Common myeloid progenitor, CD34-positive (primary cell): ENCODE data around the gene G3BP2.
A peak's percentile ranks its signal among the peaks of the same experiment; 100 is the strongest.

ENCODE experiments used
- CTCF ChIA-PET: fragments of 350-600 bp; sonication (Branson Sonifier 250); formaldehyde crosslinking; loops from one replicate; lab custom pipeline; 2021; ENCODE audit warnings: antibody characterized with exemption; lab: Charles Lee
- POLR2A ChIA-PET: fragments of 350-600 bp; sonication (Branson Sonifier 250); formaldehyde crosslinking; loops from one replicate; lab custom pipeline; 2021; ENCODE audit warnings: antibody characterized with exemption; lab: Charles Lee
- DNase-seq, 3 donors: peaks; one replicate each; pipeline versions ENCODE4 v3.0.0 to v3.0.0-alpha.2; 2013
- H3K27ac ChIP-seq, 2 experiments: 1 replicate in 1 of 2; 2 replicates in 1 of 2; pipeline ENCODE4 v1.7.0; 2013; ENCODE audit warnings: inconsistent platforms in 2 of 2, low read length in 2 of 2, mild to moderate bottlenecking in 2 of 2, low read depth in 1 of 2, moderate library complexity in 1 of 2; ENCODE audit not compliant: severe bottlenecking in 2 of 2, insufficient read depth in 1 of 2, poor library complexity in 1 of 2
- H3K27me3 ChIP-seq, 5 experiments: replicated peaks in 2 of 5; 1 replicate in 3 of 5; 2 replicates in 2 of 5; pipeline versions ENCODE4 v1.6.1 to v1.7.0; 2013; ENCODE audit warnings: low read length in 4 of 5, mild to moderate bottlenecking in 2 of 5, moderate library complexity in 2 of 5, inconsistent platforms in 1 of 5; ENCODE audit not compliant: insufficient read depth in 5 of 5, control insufficient read depth in 4 of 5
- H3K36me3 ChIP-seq, 4 experiments: 1 replicate in 2 of 4; 2 replicates in 2 of 4; pipeline versions ENCODE4 v1.6.1 to v1.7.0; 2013; ENCODE audit warnings: low read length in 3 of 4, control low read depth in 1 of 4, mild to moderate bottlenecking in 1 of 4; ENCODE audit not compliant: control insufficient read depth in 4 of 4, insufficient read depth in 4 of 4
- H3K4me1 ChIP-seq, 4 experiments: 1 replicate in 3 of 4; 2 replicates in 1 of 4; pipeline versions ENCODE4 v1.6.1 to v1.7.1; 2013; ENCODE audit warnings: low read length in 3 of 4, mild to moderate bottlenecking in 3 of 4, control low read depth in 1 of 4, inconsistent platforms in 1 of 4, moderate library complexity in 1 of 4; ENCODE audit not compliant: control insufficient read depth in 4 of 4, insufficient read depth in 4 of 4; ENCODE audit errors: control extremely low read depth in 1 of 4
- H3K4me3 ChIP-seq, 7 experiments: 1 replicate in 4 of 7; 2 replicates in 3 of 7; pipeline versions ENCODE4 v1.5.1 to v1.7.0; 2013; ENCODE audit warnings: mild to moderate bottlenecking in 7 of 7, low read length in 6 of 7, moderate library complexity in 6 of 7, inconsistent platforms in 2 of 7, low read depth in 2 of 7, control low read depth in 1 of 7; ENCODE audit not compliant: insufficient read depth in 4 of 7, control insufficient read depth in 1 of 7; ENCODE audit errors: extremely low read depth in 1 of 7
- H3K9me3 ChIP-seq, 5 experiments: 1 replicate in 4 of 5; 2 replicates in 1 of 5; pipeline versions ENCODE4 v1.6.1 to v1.7.1; 2013; ENCODE audit warnings: low read length in 4 of 5, mild to moderate bottlenecking in 2 of 5, inconsistent platforms in 1 of 5, low read depth in 1 of 5, moderate library complexity in 1 of 5; ENCODE audit not compliant: control insufficient read depth in 4 of 5, insufficient read depth in 2 of 5; ENCODE audit errors: control extremely low read depth in 1 of 5
- WGBS: methylation state at CpG from one replicate; pipeline ENCODE4 v1.1.5; 2013; ENCODE audit not compliant: insufficient coverage; 5-methylcytosine and 5-hydroxymethylcytosine counted together

The G3BP2 gene

DNA sequence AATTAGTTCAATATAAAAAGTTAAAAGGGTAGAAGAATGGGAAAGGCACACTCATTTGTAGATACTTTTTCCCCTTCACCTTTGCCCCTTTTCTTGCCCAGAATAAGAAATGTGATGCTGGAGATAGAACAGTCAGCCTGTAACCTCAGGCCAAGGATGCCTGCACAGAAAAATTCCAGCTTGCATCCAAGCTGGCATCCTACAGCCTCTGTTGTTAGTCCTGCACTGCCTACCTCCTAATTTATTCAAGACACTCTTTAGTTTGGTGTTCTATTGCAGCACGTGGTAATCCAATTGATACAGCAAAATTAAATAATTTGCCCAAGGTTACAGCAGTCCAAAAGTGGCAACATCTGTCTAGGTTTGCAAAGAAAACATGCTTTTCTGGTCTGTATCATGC, 41.5 kb upstream of the G3BP2 start:
- CTCF ChIA-PET = interaction anchor here (1.2 to 4.5 kb wide), 3 partner anchors 9 to 60 kb away, joined by 3 to 22 read pairs (median 8); partner anchors contain the start of gene USO1
- H3K4me1 ChIP-seq = peaks cover 0 to 17% (median 15%) of the 10 kb centered on the region in 4 experiments
- H3K9me3 ChIP-seq = no peaks in the 10 kb centered on the region
- WGBS = 80% methylated on average over 1 of the region's 1 CpG
- peak overlapping the region in 2 of 7 experiments; percentile 4 to 31 for H3K4me3 ChIP-seq
- POLR2A ChIA-PET = no interaction called here
- peak overlapping the region in 1 of 2 experiments; percentile 39 for H3K27ac ChIP-seq
- no peak for DNase-seq
- H3K36me3 ChIP-seq = peaks cover 0 to 8% (median 1%) of the 10 kb centered on the region in 4 experiments
- no peaks in the 10 kb centered on the region for H3K27me3 ChIP-seq

DNA sequence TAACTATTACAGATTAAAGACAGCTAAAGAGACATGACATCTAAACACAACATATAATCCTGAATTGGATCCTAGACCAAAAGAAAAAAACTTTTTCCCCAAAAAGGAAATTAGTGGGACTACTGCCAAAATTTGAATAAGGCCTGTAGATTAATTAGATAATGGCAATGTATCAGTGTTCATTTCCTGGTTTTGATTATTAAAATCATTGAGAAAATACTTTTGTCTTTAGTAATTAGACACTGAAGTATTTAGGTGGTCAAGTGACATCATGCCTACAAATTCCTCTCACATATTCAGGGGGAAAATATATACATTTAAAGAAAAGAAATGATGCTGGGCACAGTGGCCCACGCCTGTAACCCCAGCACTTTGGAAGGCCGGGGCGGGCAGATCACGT, 40.8 kb upstream of the G3BP2 start:
- ChIA-PET CTCF (interaction anchor here (1.2 to 4.5 kb wide), 4 partner anchors 9 to 110 kb away, joined by 3 to 25 read pairs (median 12); partner anchors contain the start of gene USO1), POLR2A (no interaction called here)
- DNase-seq = no peak
- Histone ChIP-seq H3K36me3 (peaks cover 0 to 8% (median 0%) of the 10 kb centered on the region in 4 experiments), H3K27ac (no peak overlapping the region), H3K9me3 (no peaks in the 10 kb centered on the region), H3K27me3 (no peaks in the 10 kb centered on the region), H3K4me1 (peaks cover 0 to 21% (median 17%) of the 10 kb centered on the region in 4 experiments), H3K4me3 (no peak overlapping the region)
- WGBS = 100% methylated on average over 4 of the region's 4 CpGs

GRCh38 chr4:75710246-75710645, 37.0 kb upstream of the G3BP2 start:
- no CpG with 5 or more reads among the region's 4 CpGs for WGBS
- ChIA-PET CTCF (interaction anchor here (0.7 to 5.3 kb wide), 12 partner anchors 8 to 197 kb away, joined by 3 to 35 read pairs (median 4); partner anchors contain the start of gene USO1), POLR2A (interaction anchor here (0.6 kb wide), 1 partner anchor 57 kb away, joined by 5 read pairs; no protein-coding TSS in a partner anchor)
- DNase-seq = no peak
- H3K9me3 ChIP-seq = no peaks in the 10 kb centered on the region
- no peaks in the 10 kb centered on the region for H3K27me3 ChIP-seq
- H3K4me3 ChIP-seq = no peak overlapping the region
- H3K36me3 ChIP-seq = peaks cover 0 to 5% (median 2%) of the 10 kb centered on the region in 4 experiments
- H3K27ac ChIP-seq = no peak overlapping the region
- peaks cover 0 to 17% (median 12%) of the 10 kb centered on the region in 4 experiments for H3K4me1 ChIP-seq

- H3K36me3 ChIP-seq = peaks cover 0 to 6% (median 3%) of the 10 kb centered on the region in 4 experiments
- no peak overlapping the region for H3K4me3 ChIP-seq
- H3K27me3 ChIP-seq = no peaks in the 10 kb centered on the region
- H3K27ac ChIP-seq = no peak overlapping the region
- 100% methylated on average over 2 of the region's 3 CpGs for WGBS
- ChIA-PET CTCF (interaction anchor here (0.5 to 5.3 kb wide), 7 partner anchors 8 to 55 kb away, joined by 3 to 35 read pairs (median 4); partner anchors contain the start of gene USO1), POLR2A (no interaction called here)
- DNase-seq = peak; percentile 41 to 60 (median 54)
- no peaks in the 10 kb centered on the region for H3K9me3 ChIP-seq
- H3K4me1 ChIP-seq = peaks cover 0 to 10% (median 6%) of the 10 kb centered on the region in 4 experiments
Observed at GRCh38 chr4:75708218-75708691, 35.0 kb upstream of the G3BP2 start.

DNA sequence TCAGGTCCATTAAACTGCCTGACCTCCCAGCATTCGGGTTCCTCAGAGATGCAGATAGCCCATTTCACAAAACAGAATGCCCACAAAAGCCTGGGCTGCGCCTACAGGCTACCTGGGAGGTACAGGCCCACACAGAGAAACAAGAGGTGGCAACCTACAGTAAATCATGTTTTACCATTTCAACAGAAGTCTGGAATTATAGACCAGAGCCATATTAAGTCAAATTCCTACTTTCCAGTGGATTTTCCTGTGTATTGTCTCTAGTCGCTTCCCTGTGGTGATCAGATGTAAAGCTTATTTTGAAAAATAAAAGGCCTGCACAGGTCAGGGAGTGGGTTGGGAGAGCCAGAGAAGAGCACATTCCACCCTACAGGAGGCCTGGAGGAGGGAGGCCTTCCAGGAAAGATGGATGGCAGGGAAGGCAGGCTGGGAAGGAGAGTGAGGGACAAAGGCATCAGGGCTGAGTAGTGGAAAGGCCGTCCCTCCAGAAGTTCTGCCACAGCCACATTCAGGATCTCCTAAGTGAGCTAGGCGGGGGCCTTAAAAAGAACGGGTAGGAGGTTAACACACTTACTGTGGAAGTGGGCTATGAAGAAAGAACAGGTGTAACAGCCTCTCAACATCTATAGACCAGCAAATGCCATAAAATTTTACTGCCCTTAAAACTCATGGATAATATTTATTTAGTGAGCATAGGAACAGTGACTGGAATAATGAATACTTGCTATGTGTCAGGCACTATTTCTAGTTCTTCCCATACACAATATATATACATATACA, 32.2 kb upstream of the G3BP2 start:
- CTCF ChIA-PET = interaction anchor here (0.9 to 2.0 kb wide), 5 partner anchors 13 to 58 kb away, joined by 3 to 6 read pairs (median 3); partner anchors contain the start of gene USO1
- WGBS = 97% methylated on average over 4 of the region's 6 CpGs

DNA sequence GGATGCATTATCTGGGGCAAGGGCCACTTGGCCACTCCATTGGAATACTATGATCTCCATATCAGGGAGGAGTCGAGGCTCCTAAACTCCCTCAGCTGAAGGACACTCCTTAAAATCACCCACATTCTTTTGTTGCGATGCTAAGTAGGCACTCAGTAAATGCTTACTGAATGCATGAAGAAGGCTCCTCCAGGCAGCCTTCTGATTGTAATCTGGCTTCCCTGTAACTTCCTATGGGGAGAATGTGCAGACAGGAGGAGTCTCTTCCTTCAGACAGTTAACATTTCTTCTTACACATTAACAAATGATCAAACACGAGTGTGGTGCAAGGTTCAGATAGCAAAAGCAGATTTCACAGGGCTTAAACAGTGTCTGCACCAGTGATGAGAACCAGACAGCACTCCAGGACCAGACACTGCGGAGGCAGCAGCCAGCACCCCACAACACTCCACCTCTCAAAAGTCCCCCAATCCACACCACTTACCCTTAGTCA, 29.8 kb upstream of the G3BP2 start:
- Histone ChIP-seq H3K36me3 (peaks cover 0 to 6% (median 3%) of the 10 kb centered on the region in 4 experiments), H3K4me3 (no peak overlapping the region), H3K4me1 (peaks cover 5 to 15% (median 10%) of the 10 kb centered on the region in 4 experiments), H3K27ac (no peak overlapping the region), H3K27me3 (no peaks in the 10 kb centered on the region), H3K9me3 (no peaks in the 10 kb centered on the region)
- CTCF ChIA-PET = interaction anchor here (1.0 to 2.2 kb wide), 2 partner anchors 21 to 77 kb away, joined by 3 to 7 read pairs; partner anchors contain the start of gene USO1
- WGBS = 97% methylated on average over 3 of the region's 4 CpGs
- DNase-seq = no peak
- POLR2A ChIA-PET = no interaction called here

More for the DNA sequence above, 32.2 kb upstream of the G3BP2 start:
- Histone ChIP-seq H3K27me3 (no peaks in the 10 kb centered on the region), H3K36me3 (peaks cover 0 to 6% (median 3%) of the 10 kb centered on the region in 4 experiments), H3K27ac (no peak overlapping the region), H3K9me3 (no peaks in the 10 kb centered on the region), H3K4me1 (peaks cover 0 to 10% (median 6%) of the 10 kb centered on the region in 4 experiments), H3K4me3 (no peak overlapping the region)
- POLR2A ChIA-PET = no interaction called here
- no peak for DNase-seq
